Body of pancreas (tissue), 4 donors: ENCODE measurements around the gene ROBO2.

ENCODE experiments used
- POLR2A ChIP-seq, 3 donors: fragments of 450-650 bp; IDR thresholded peaks; one replicate each; pipeline ENCODE4 v1.6.1; 2016; ENCODE audit warnings: antibody characterized with exemption in 3 of 3, mild to moderate bottlenecking in 2 of 3
- TF ChIP-seq, protein P1 (sequence below), 7 experiments: fragments of 450-650 bp in 4 of 7; fragments of 200-600 bp in 3 of 7; sonication (generic) in 3 of 7; IDR thresholded peaks; one replicate each; pipeline ENCODE4 v1.5.1; 2016 to 2019; ENCODE audit warnings: antibody characterized with exemption in 7 of 7

DNA sequence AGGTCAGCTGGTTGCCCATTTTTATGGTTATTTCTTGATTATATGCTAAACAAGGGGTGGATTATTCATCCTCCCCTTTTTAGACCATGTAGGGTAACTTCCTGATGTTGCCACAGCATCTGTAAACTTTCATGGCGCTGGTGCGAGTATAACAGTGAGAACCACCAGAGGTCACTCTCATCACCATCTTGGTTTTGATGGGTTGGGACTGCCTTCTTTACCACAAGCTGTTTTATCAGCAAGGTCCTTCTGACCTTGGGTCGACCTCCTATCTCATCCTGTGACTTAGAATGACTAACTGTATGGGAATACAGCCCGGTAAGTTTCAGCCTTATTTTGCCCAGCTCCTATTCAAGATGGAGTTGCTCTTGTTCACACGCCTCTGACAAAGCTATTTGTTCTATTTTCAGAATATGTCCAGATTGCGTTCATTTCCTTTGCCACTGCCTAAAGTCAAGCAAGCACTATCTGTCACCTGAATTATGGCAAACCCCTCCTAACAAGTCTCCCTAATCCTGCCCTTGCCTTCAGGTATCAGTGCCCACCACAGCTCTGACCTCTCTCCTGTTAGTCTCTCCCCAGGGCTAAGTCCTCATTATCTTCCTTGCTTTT lies 308.5 kb downstream of the ROBO2 start:
- TF ChIP-seq, protein P1, sequence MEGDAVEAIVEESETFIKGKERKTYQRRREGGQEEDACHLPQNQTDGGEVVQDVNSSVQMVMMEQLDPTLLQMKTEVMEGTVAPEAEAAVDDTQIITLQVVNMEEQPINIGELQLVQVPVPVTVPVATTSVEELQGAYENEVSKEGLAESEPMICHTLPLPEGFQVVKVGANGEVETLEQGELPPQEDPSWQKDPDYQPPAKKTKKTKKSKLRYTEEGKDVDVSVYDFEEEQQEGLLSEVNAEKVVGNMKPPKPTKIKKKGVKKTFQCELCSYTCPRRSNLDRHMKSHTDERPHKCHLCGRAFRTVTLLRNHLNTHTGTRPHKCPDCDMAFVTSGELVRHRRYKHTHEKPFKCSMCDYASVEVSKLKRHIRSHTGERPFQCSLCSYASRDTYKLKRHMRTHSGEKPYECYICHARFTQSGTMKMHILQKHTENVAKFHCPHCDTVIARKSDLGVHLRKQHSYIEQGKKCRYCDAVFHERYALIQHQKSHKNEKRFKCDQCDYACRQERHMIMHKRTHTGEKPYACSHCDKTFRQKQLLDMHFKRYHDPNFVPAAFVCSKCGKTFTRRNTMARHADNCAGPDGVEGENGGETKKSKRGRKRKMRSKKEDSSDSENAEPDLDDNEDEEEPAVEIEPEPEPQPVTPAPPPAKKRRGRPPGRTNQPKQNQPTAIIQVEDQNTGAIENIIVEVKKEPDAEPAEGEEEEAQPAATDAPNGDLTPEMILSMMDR (IDR thresholded peaks at IDR 0.05) = peak in 3 of 7 experiments; percentile 15 to 27 (median 24)
- TF ChIP-seq POLR2A (IDR thresholded peaks at IDR 0.05) = no peak
